ENCODE results near the gene LMF1.

The LMF1 gene

DNA sequence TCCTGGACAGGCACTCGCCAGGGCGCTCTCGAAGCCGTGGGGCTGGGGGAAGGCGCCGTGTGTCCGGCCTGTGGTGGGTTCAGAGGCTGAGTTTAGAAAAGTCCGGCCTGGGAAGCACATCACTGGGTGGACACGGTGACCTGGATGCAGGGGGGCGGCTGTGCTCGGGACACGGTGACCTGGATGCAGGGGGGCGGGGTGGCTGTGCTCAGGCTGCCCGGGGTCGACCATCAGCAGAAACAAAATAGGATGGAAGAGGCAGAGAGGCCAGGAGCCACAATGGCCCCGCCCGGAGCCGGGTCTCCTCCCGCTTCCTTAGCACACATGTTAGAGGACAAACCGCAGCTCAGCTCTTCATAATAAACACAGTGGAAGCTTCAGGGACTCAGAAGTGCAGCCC is 127.0 kb downstream of the LMF1 start:
- Histone ChIP-seq H3K9ac (ENCODE audit: insufficient read length, low read depth) (no peak overlapping the region), H3K9me3 (ENCODE audit: insufficient read depth, low read length) (no peaks in the 10 kb centered on the region), H3K36me3 (ENCODE audit: insufficient read depth, insufficient read length, low read length) (no peaks in the 10 kb centered on the region), H3K4me1 (ENCODE audit: insufficient read depth, insufficient read length) (peaks cover 25% of the 10 kb centered on the region), H3K4me3 (ENCODE audit: insufficient read length, low read depth) (no peak overlapping the region), H3K27me3 (ENCODE audit: insufficient read depth, insufficient read length) (no peaks in the 10 kb centered on the region)
- DNase-seq (ENCODE audit: low read depth, low spot score) = no peak
- TF ChIP-seq YY1 (IDR thresholded peaks at IDR 0.05; ENCODE audit: insufficient read depth, insufficient read length) (no peak), ZNF274 (IDR thresholded peaks at IDR 0.05; ENCODE audit: low read depth, low read length) (no peak), SUZ12 (IDR thresholded peaks at IDR 0.05; ENCODE audit: extremely low read depth, insufficient read depth, insufficient read length) (no peak)

DNA sequence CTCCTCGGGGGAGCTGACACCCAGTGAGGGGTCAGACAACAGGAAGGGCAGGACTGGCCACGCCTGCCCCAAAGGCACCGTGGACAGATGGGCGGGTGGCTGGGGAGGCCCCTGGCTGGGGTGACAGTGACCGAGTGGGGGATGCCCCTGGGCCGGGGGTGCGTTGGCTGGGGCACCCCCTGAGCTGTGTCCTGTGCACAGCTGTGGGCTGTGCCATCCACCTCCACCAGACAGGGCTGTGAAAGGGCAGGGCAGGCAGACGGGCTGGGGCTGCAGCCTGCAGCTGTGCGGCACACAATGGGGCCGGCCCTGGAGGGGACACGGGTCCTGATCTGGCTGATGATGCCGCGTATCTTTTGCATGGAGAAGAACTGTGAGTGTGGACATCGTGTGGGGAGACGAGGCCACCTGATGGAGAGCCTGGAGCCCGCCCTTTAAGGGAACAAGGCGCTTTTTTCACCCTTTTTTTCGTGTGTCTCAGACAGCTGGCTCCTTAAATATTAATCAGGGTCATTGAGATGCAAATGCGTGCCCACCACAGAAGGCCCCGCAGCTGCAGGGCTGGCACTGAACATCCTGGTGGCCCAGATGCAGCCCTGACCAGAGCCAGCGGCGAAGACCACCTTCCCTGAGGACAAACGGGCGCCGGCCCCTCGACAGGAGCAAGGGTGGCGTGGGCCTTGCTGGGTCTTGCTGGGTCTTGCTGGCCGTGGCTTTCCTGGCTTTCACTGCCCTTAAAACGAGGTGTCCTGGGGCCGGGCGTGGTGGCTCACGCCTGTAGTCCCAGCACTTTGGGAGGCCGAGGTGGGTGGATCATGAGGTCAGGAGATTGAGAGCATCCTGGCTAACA is 127.8 kb downstream of the LMF1 start:
- Histone ChIP-seq H3K9ac (ENCODE audit: insufficient read length, low read depth) (peak overlapping the region; percentile 18), H3K4me3 (ENCODE audit: insufficient read length, low read depth) (no peak overlapping the region), H3K27me3 (ENCODE audit: insufficient read depth, insufficient read length) (no peaks in the 10 kb centered on the region), H3K4me1 (ENCODE audit: insufficient read depth, insufficient read length) (peaks cover 25% of the 10 kb centered on the region), H3K36me3 (ENCODE audit: insufficient read depth, insufficient read length, low read length) (no peaks in the 10 kb centered on the region), H3K9me3 (ENCODE audit: insufficient read depth, low read length) (no peaks in the 10 kb centered on the region)
- no peak for TF ChIP-seq SUZ12 (IDR thresholded peaks at IDR 0.05; ENCODE audit: extremely low read depth, insufficient read depth, insufficient read length)
- no peak for TF ChIP-seq ZNF274 (IDR thresholded peaks at IDR 0.05; ENCODE audit: low read depth, low read length)
- no peak for TF ChIP-seq YY1 (IDR thresholded peaks at IDR 0.05; ENCODE audit: insufficient read depth, insufficient read length)
- no peak for DNase-seq (ENCODE audit: low read depth, low spot score)

DNA sequence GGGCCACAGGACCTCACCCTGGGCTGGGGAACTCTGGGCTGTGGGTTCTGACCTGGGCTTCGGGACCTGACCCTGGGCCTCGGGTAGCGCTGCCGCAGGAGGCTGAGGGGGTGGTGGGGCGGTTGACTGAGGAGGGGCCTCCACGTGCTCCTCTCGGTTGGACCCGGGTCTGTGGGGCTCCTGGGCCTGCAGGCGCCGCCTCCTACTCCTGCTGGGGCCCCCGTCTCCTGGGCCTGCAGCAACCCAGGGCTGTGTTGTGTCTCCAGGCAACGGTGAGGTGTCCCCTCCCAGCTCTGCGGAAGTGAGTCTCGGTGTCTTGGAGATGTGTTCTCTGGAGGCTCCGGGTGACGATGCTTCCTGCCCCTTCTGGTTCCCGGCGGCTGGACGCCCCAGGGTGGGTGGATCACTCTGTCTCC is 128.7 kb downstream of the LMF1 start:
- Histone ChIP-seq H3K9ac (ENCODE audit: insufficient read length, low read depth) (no peak overlapping the region), H3K27me3 (ENCODE audit: insufficient read depth, insufficient read length) (no peaks in the 10 kb centered on the region), H3K4me1 (ENCODE audit: insufficient read depth, insufficient read length) (peaks cover 25% of the 10 kb centered on the region)

DNA sequence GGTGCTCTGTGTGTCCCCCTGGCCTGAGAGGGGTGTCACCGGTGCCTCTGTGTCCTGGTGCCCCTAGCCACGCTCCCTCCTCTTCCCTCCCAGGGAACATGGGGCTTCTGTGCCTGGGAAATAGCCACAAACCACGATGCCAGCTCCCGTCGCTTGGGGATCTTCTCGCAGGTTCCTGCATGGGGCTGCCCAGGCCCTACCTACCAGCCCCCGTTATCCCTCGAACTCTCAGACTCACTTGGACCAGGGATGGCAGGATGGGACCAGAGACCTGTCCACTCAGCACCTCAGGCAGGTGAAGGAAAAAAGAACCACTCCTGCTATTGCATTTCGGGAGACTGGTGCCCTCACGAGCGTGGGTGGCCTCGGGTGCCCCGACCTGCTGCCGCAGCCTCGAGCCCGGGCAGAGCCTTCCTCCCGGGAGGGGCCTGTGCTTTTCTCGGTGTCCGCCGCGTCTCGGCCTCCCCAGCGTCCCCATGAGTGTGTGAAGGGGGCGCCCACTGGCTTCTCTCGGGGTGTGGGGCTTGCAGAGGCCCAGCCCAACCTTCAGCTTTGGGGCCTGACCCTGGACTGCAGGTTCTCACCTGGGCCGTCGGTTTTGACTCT is 129.2 kb downstream of the LMF1 start:
- DNase-seq (ENCODE audit: low read depth, low spot score) = no peak
- H3K27me3 ChIP-seq (ENCODE audit: insufficient read depth, insufficient read length) = no peaks in the 10 kb centered on the region
- peaks cover 25% of the 10 kb centered on the region for H3K4me1 ChIP-seq (ENCODE audit: insufficient read depth, insufficient read length)
- no peaks in the 10 kb centered on the region for H3K36me3 ChIP-seq (ENCODE audit: insufficient read depth, insufficient read length, low read length)
- no peak overlapping the region for H3K4me3 ChIP-seq (ENCODE audit: insufficient read length, low read depth)
- H3K9me3 ChIP-seq (ENCODE audit: insufficient read depth, low read length) = peaks cover 6% of the 10 kb centered on the region
- no peak for TF ChIP-seq ZNF274 (IDR thresholded peaks at IDR 0.05; ENCODE audit: low read depth, low read length)
- no peak for TF ChIP-seq SUZ12 (IDR thresholded peaks at IDR 0.05; ENCODE audit: extremely low read depth, insufficient read depth, insufficient read length)
- no peak for TF ChIP-seq YY1 (IDR thresholded peaks at IDR 0.05; ENCODE audit: insufficient read depth, insufficient read length)
- no peak overlapping the region for H3K9ac ChIP-seq (ENCODE audit: insufficient read length, low read depth)

More for the DNA sequence above, 128.7 kb downstream of the LMF1 start:
- Histone ChIP-seq H3K36me3 (ENCODE audit: insufficient read depth, insufficient read length, low read length) (no peaks in the 10 kb centered on the region), H3K4me3 (ENCODE audit: insufficient read length, low read depth) (no peak overlapping the region), H3K9me3 (ENCODE audit: insufficient read depth, low read length) (peaks cover 1% of the 10 kb centered on the region)
- no peak for TF ChIP-seq SUZ12 (IDR thresholded peaks at IDR 0.05; ENCODE audit: extremely low read depth, insufficient read depth, insufficient read length)
- TF ChIP-seq YY1 (IDR thresholded peaks at IDR 0.05; ENCODE audit: insufficient read depth, insufficient read length) = no peak
- no peak for TF ChIP-seq ZNF274 (IDR thresholded peaks at IDR 0.05; ENCODE audit: low read depth, low read length)
- DNase-seq (ENCODE audit: low read depth, low spot score) = no peak

DNA sequence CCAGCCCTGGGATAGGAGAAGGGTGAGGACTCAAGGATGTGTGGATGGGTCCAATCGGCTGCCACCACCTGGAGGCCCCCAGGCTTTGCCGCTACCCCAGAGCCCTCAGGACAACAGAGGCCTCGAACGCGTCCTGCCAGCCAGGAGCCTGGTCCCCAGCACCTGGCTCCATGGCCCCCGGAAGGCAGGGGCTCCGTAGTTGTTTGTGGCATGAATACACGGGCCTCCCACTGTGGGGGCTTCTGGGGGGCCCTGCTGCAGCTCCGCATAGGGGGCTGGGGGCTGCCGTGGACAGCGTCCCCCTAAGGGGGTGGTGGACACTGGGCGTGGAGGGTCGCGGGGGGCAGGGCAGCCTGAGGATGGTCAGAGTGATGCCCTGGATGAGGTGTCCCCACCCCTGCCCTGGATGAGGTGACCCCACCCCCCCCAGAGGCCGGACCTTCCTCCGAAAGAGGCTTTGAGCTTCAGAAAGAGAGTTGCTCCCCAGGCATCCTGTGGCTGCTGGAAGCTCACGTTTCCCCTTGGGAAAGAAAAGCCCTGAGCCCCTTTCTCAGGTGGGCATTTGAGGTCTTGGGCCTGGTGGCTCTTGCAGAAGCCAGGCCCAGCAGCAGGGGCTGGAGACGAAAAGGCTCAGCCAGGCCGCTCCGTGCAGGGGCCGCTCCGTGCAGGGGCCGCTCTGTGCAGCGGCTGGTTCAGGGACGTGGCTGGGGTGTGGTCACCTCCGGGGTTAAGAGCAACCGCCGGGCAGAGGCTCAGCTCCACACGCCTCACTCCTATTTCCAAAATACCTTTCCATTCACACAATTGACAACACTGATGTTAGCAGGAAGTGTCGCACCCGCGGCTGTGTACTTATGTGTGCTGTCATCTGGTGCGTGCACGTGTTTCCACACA is 130.0 kb downstream of the LMF1 start:
- Histone ChIP-seq H3K36me3 (ENCODE audit: insufficient read depth, insufficient read length, low read length) (no peaks in the 10 kb centered on the region), H3K27me3 (ENCODE audit: insufficient read depth, insufficient read length) (no peaks in the 10 kb centered on the region), H3K9me3 (ENCODE audit: insufficient read depth, low read length) (peaks cover 14% of the 10 kb centered on the region), H3K9ac (ENCODE audit: insufficient read length, low read depth) (no peak overlapping the region), H3K4me3 (ENCODE audit: insufficient read length, low read depth) (no peak overlapping the region), H3K4me1 (ENCODE audit: insufficient read depth, insufficient read length) (peaks cover 25% of the 10 kb centered on the region)
- TF ChIP-seq SUZ12 (IDR thresholded peaks at IDR 0.05; ENCODE audit: extremely low read depth, insufficient read depth, insufficient read length) (no peak), ZNF274 (IDR thresholded peaks at IDR 0.05; ENCODE audit: low read depth, low read length) (no peak), YY1 (IDR thresholded peaks at IDR 0.05; ENCODE audit: insufficient read depth, insufficient read length) (no peak)
- DNase-seq (ENCODE audit: low read depth, low spot score) = no peak

DNA sequence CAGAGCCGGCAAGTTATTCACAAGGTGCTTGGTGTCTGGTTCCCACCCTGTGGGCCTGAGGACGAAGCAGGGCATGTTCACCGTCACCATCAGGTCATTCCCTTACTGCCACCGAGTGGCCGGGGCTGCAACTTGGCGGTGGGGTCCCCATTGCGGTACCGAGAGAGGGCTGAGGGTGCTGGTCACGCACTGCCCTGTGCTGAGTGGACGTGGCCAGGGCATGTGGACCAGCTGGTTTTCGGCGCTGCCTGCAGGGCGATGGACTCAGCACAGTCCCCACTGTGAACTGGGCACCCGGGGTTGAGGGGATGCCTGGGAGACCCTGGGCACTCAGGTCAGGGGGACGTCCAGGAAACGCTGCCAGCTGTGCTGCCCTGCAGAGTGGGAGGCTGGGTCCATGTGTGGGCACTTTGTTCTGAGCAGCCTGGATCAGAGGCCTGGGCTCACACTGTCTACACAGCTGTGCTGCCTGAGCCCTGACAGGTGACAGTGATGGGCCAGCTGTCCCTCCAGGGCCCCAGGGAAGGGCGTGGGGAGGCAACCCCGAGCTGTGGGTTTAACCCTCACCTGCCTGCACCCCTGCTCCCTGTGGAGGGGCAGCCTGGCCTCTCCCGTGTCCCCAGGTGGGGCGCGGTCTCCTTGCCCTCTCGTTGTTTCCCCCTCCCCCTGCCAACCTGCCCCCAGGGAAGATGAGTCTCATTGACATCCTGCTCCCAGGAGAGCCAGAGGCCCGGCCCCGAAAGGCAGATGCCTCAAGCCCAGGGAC is 131.0 kb downstream of the LMF1 start:
- no peak for DNase-seq (ENCODE audit: low read depth, low spot score)
- Histone ChIP-seq H3K4me1 (ENCODE audit: insufficient read depth, insufficient read length) (peaks cover 25% of the 10 kb centered on the region), H3K9me3 (ENCODE audit: insufficient read depth, low read length) (peaks cover 21% of the 10 kb centered on the region), H3K9ac (ENCODE audit: insufficient read length, low read depth) (no peak overlapping the region), H3K27me3 (ENCODE audit: insufficient read depth, insufficient read length) (no peaks in the 10 kb centered on the region), H3K4me3 (ENCODE audit: insufficient read length, low read depth) (no peak overlapping the region), H3K36me3 (ENCODE audit: insufficient read depth, insufficient read length, low read length) (no peaks in the 10 kb centered on the region)
- TF ChIP-seq YY1 (IDR thresholded peaks at IDR 0.05; ENCODE audit: insufficient read depth, insufficient read length) (no peak), SUZ12 (IDR thresholded peaks at IDR 0.05; ENCODE audit: extremely low read depth, insufficient read depth, insufficient read length) (no peak)
